SK-N-MC (cell line): Measurements from ENCODE around the gene TMEM163.
"Not testable (repeated sequence)": the region's sequence is repeated elsewhere in the genome, so short reads cannot be mapped to it uniquely, and the experiment has no call there.

Source experiments
- EZH2 ChIP-seq: fragments of 200-600 bp; sonication (generic); IDR thresholded peaks from one replicate; pipeline ENCODE4 v1.6.1; 2017; ENCODE audit warnings: antibody characterized with exemption
- FOXP2 ChIP-seq: optimal IDR thresholded peaks from 2 replicates; pipeline ENCODE3; 2011; ENCODE audit warnings: mild to moderate bottlenecking, moderate library complexity; ENCODE audit not compliant: insufficient read depth; ENCODE audit errors: extremely low read length, control extremely low read depth
- POLR2AphosphoS5 ChIP-seq: IDR thresholded peaks from 2 replicates; pipeline ENCODE4 v1.6.1; 2012; ENCODE audit warnings: mild to moderate bottlenecking, low read depth, low read length, borderline replicate concordance

- TF ChIP-seq POLR2AphosphoS5, EZH2, FOXP2: not testable (repeated sequence)
Measured at GRCh38 chr2:134507159-134507558, 211.6 kb downstream of the TMEM163 start.
